COR-L47 (cell line): Measurements from ENCODE around the gene CSKMT.
A peak's percentile ranks its signal among the peaks of the same experiment; 100 is the strongest.
"Not testable (repeated sequence)": the region's sequence is repeated elsewhere in the genome, so short reads cannot be mapped to it uniquely, and the experiment has no call there.

Source experiments
- DNase-seq: peaks from one replicate; lab custom pipeline; 2025; lab: John Stamatoyannopoulos, UW

The CSKMT gene

GRCh38 chr11:62689421-62690183, 24.5 kb downstream of the CSKMT start, which contains the start of gene LRRN4CL:
Gene LRRN4CL (minus strand): TSS chr11:62689530. CDS start chr11:62688508, 1,022 bp downstream.
- no peak for DNase-seq

GRCh38 chr11:62693624-62694023, 28.5 kb downstream of the CSKMT start:
- DNase-seq: not testable (repeated sequence)

DNA sequence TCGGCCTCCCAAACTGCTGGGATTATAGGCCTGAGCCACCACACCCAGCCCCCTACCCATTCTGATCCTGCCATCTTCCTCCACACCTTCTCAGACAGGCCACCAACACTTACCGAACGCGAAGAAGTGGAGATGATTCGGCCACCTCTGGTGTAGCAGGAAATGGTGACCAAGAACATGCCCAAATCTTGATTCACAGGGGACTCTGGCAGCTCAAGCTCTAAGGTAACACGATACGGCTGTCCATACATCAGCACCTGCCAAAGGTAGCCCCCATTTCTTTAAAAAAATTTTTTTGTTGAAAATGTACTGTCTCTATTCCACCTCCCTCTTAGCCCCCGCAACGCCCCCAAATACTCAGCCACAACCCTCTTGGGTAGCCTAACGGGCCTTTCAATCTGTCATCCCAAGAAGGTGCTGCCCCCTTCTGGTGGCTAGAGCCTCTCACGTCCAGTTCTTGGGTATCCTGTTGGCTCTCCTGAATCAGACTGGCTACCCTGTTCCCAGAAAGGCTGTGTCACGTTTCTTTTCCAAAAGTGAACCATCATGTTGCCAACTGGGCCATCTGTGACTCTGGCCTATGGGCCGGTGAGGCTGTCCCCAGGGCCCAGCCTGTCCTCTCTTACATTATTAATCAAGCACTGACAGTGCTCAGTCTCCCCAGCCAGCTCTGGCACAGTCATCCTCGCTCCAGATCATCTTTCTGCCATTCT, 29.5 kb downstream of the CSKMT start:
- peak; percentile 43 for DNase-seq

DNA sequence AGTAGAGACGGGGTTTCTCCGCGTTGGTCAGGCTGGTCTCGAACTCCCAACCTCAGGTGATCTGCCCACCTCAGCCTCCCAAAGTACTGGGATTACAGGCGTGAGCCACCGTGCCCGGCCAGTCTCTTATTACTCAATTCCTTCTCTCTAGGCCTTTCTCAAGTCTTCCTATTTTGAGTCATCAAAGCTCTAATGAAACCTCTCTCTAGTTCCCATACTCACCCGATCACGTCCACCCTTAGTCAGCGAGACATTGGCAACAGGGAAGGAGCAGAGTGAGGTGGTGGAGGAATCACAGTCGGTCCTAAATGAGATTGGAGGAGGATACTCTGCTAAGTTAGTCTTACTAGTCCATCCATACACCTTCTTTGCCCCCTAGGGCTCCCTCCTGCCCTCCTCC, 37.1 kb downstream of the CSKMT start:
- no peak for DNase-seq

DNA sequence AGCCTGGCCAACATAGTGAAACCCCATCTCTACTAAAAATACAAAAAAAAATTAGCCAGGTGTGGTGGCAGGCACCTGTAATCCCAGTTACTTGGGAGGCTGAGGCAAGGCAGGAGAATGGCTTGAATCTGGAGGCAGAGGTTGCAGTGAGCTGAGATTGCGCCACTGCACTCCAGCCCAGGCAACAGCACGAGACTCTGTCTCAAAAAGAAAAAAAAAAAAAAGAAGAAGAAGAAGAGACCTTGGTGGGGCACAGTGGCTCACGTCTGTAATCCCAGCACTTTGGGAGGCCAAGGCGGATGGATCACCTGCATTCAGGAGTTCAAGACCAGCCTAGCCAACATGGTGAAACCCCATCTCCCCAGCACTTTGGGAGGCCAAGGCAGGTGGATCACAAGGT, 38.8 kb downstream of the CSKMT start:
- DNase-seq: not testable (repeated sequence)

DNA sequence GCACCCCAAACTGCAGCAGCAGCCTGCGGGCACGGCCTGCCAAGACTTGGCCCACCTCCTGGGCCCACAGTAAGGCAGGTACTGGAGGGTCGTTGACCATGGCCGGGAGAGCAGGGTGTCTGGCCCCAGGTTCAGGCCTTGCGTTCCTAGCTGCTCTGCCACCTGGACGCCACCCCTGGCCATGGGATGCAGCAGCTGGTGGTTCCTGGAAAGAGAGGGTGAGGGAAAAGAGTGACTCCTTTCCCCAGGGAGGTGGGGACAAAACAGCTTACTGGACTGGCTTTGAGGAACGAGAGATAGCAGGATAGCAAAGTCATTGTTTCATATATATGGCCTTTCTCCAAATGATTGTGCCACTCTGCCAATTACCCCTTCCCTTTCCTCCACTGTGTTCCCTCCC, 40.3 kb downstream of the CSKMT start:
- peak; percentile 36 for DNase-seq

- peak; percentile 98 for DNase-seq
Measured at GRCh38 chr11:62705880-62706849, 41.1 kb downstream of the CSKMT start.

GRCh38 chr11:62706850-62707247, 41.7 kb downstream of the CSKMT start:
- DNase-seq: no peak

DNA sequence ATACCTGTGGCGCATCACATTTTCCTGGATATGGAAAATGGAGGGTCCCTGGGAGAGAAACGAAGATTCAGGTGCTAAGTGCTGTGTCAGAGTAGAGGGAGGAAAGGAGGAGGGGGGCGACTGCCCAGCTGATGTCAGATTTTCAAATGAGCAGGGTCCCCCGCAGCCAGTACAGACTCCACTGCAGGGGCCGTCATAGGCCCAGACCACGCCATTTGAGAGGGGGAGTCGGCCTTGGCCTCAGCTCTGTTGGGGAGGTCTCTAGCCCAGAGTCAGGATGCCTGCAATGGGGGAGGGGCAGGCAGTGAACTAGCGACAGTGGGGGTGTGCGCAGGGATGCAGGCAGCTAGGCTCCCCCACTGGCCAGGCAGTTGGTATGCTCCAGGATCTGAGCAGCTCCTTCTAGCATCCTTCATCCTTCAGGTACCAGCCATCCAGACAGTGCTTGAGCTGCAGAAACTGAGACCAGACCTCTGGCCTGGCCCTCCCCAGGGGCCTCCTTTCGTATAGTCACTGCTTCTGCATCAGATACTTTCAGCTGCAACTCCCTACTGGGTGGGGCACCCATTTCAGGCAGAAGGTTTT, 42.3 kb downstream of the CSKMT start, which contains the start of the genes BSCL2 and GNG3:
TSS of gene BSCL2 (minus strand) at position 148 of the 585 bp plus-strand sequence. CDS start 229 bp downstream, outside the sequence.
TSS of gene GNG3 (plus strand) at position 400 of the 585 bp plus-strand sequence. CDS start 620 bp downstream, outside the sequence.
- no peak for DNase-seq

- DNase-seq: no peak
Measured at GRCh38 chr11:62708392-62708791, 43.3 kb downstream of the CSKMT start.

GRCh38 chr11:62708793-62709192, 43.7 kb downstream of the CSKMT start:
- DNase-seq: peak; percentile 59

GRCh38 chr11:62709247-62710000, 44.3 kb downstream of the CSKMT start:
- DNase-seq: peak; percentile 99

- DNase-seq: no peak
Measured at GRCh38 chr11:62710001-62710345, 44.9 kb downstream of the CSKMT start.

- no peak for DNase-seq
Measured at GRCh38 chr11:62712276-62712812, 47.2 kb downstream of the CSKMT start.

- no peak for DNase-seq
Measured at GRCh38 chr11:62712861-62713260, 47.7 kb downstream of the CSKMT start.

DNA sequence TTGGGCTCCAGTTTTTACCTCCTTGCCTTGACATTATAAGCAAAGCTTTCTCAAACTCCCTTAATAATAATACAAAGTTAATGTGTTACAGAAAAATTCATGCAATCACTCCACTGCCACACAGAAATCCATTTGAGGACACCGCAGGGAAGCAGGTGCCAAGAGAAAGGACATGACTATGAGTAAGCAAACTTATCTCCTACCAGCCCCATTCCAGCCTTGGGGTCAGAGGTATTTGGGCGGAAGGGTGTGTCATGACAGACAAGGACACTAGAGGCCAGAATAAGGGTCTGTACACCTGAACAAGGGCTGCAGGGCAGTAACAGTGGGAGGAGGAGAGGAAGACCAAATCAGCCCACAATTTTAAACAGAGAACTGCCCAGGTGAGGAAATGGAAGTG, 48.2 kb downstream of the CSKMT start:
- no peak for DNase-seq

- no peak for DNase-seq
Measured at GRCh38 chr11:62715150-62716130, 50.3 kb downstream of the CSKMT start.

GRCh38 chr11:62716206-62716605, 51.1 kb downstream of the CSKMT start:
- DNase-seq: no peak

GRCh38 chr11:62716816-62717215, 51.7 kb downstream of the CSKMT start:
- DNase-seq: no peak
